K562 (cell line): ENCODE measurements around the gene OPA3. TPM values are rescaled to one million over a fixed set of nuclear protein-coding genes. Genes with fewer than 3 reads are reported as not detected.

ENCODE experiments used
- ATAC-seq: fragments of 200-7000 bp; cut with Tn5 transposase; 3 replicates; pipeline ENCODE4 v1.9.1; 2020; ENCODE audit warnings: moderate library complexity
- BruUV-seq: library from RNA; stranded (reverse); fragments of 400-500 nt; replicated peaks from 2 replicates; lab custom pipeline; 2021; lab: Mats Ljungman, UMichigan
- CTCF ChIA-PET: fragments of 300-600 bp; formaldehyde crosslinking; extraction: SDS; loops from one replicate; lab custom pipeline; 2021; ENCODE audit warnings: low intra/inter-chr PET ratio; lab: Yijun Ruan, JAX
- POLR2A ChIA-PET: fragments of 300-600, 350-650 bp; sonication (Branson Sonifier 250); formaldehyde crosslinking; extraction: SDS; loops from one replicate; lab custom pipeline; 2021; ENCODE audit warnings: antibody characterized with exemption, inconsistent platforms; lab: Yijun Ruan, JAX
- DNase-seq, 4 experiments: peaks; one replicate each; pipeline versions ENCODE4 v3.0.0 to v3.0.0-alpha.2; 2011 to 2018; ENCODE audit warnings: low spot score in 3 of 4, mixed read lengths in 3 of 4; ENCODE audit errors: extremely low read depth in 1 of 4
- FAIRE-seq: peaks from 2 replicates; lab custom pipeline; 2011; peaks lifted over from hg19 to GRCh38; lab: Jason Lieb, UNC
- H2AFZ ChIP-seq: 2 replicates; pipeline ENCODE4 v1.6.0; 2011; ENCODE audit warnings: low read depth, low read length, control low read depth, inconsistent platforms
- H3K27ac ChIP-seq: fragments of 200-600 bp; 3 replicates; pipeline ENCODE4 v1.8.0; 2011; ENCODE audit warnings: low read depth, mild to moderate bottlenecking, control low read depth, inconsistent platforms, low read length, moderate library complexity, mixed read lengths; ENCODE audit errors: extremely low read depth
- H3K27me3 ChIP-seq, 2 experiments: fragments of 300-600 bp in 1 of 2; 2 replicates in 1 of 2; 3 replicates in 1 of 2; pipeline versions ENCODE4 v1.6.0 to v1.8.0; 2011; ENCODE audit warnings: inconsistent platforms in 2 of 2, low read length in 2 of 2, mild to moderate bottlenecking in 1 of 2, mixed read lengths in 1 of 2, moderate library complexity in 1 of 2; ENCODE audit not compliant: control insufficient read depth in 2 of 2, insufficient read depth in 2 of 2
- H3K36me3 ChIP-seq: fragments of 300-600 bp; 3 replicates; pipeline ENCODE4 v1.8.0; 2011; ENCODE audit warnings: mild to moderate bottlenecking, low read length, inconsistent platforms; ENCODE audit not compliant: control insufficient read depth, insufficient read depth
- H3K4me1 ChIP-seq, 2 experiments: fragments of 200-600 bp in 1 of 2; replicated peaks in 1 of 2; 2 replicates in 1 of 2; 3 replicates in 1 of 2; pipeline versions ENCODE4 v1.5.1 to v1.8.0; 2011; ENCODE audit warnings: inconsistent platforms in 2 of 2, low read length in 2 of 2, mild to moderate bottlenecking in 1 of 2, mixed read lengths in 1 of 2, moderate library complexity in 1 of 2; ENCODE audit not compliant: control insufficient read depth in 2 of 2, insufficient read depth in 2 of 2
- H3K4me2 ChIP-seq: 2 replicates; pipeline ENCODE4 v1.6.1; 2011; ENCODE audit warnings: low read length, control low read depth, inconsistent platforms, mixed read lengths; ENCODE audit not compliant: insufficient read depth
- H3K4me3 ChIP-seq: fragments of 200-600 bp; sonication (generic), shearing (Covaris generic); 2 replicates; pipeline ENCODE4 v1.5.1; 2016; ENCODE audit warnings: control low read depth, inconsistent platforms
- H3K79me2 ChIP-seq: fragments of 200-600 bp; 3 replicates; pipeline ENCODE4 v1.8.0; 2011; ENCODE audit warnings: low read length, inconsistent platforms; ENCODE audit not compliant: control insufficient read depth, insufficient read depth
- H3K9ac ChIP-seq, 2 experiments: 2 replicates each; pipeline versions ENCODE4 v1.6.0 to v1.6.1; 2011; ENCODE audit warnings: low read depth in 2 of 2, low read length in 2 of 2, control low read depth in 1 of 2, inconsistent platforms in 1 of 2, mild to moderate bottlenecking in 1 of 2, mixed read lengths in 1 of 2; ENCODE audit not compliant: insufficient read depth in 1 of 2
- H3K9me1 ChIP-seq: one replicate; pipeline ENCODE4 v1.6.0; 2011; ENCODE audit warnings: inconsistent platforms, mild to moderate bottlenecking, low read length, moderate library complexity; ENCODE audit not compliant: control insufficient read depth, insufficient read depth
- H3K9me3 ChIP-seq: replicated peaks from 2 replicates; pipeline ENCODE4 v1.5.1; 2011; ENCODE audit warnings: low read depth, low read length, inconsistent platforms; ENCODE audit not compliant: control insufficient read depth, insufficient read depth
- H4K20me1 ChIP-seq: replicated peaks from 2 replicates; pipeline ENCODE4 v1.6.1; 2011; ENCODE audit warnings: low read length, inconsistent platforms, mixed read lengths; ENCODE audit not compliant: control insufficient read depth, insufficient read depth
- KDM1A ChIP-seq, 2 experiments: fragments of 450-650 bp; IDR thresholded peaks; 2 replicates each; pipeline ENCODE4 v1.6.1; 2016; ENCODE audit warnings: mild to moderate bottlenecking in 2 of 2
- PHF21A ChIP-seq: fragments of 450-650 bp; IDR thresholded peaks from 2 replicates; pipeline ENCODE4 v1.6.1; 2017; ENCODE audit warnings: low read depth, borderline replicate concordance
- SMARCA5 ChIP-seq: fragments of 450-650 bp; IDR thresholded peaks from 2 replicates; pipeline ENCODE4 v1.6.1; 2016
- TEAD1 ChIP-seq, 2 experiments: fragments of 450-650 bp in 1 of 2; sonication (generic) in 1 of 2; formaldehyde crosslinking; IDR thresholded peaks; 2 replicates each; pipeline versions ENCODE4 v1.4.0 to v1.8.0; 2020 to 2022; ENCODE audit warnings: mild to moderate bottlenecking in 2 of 2, missing genetic modification reagents in 1 of 2
- TFAM ChIP-seq: fragments of 250-450 bp; sonication (Bioruptor Pico); conservative IDR thresholded peaks from 2 replicates; pipeline ENCODE4 v1.5.0; 2021; ENCODE audit warnings: mild to moderate bottlenecking, moderate library complexity
- ZNF143 ChIP-seq: sonication (generic); formaldehyde crosslinking; IDR thresholded peaks from 2 replicates; pipeline ENCODE4 v1.9.0; 2022; ENCODE audit warnings: mild to moderate bottlenecking, missing genetic modification reagents
- ZNF311 ChIP-seq: fragments of 250-450 bp; sonication (Bioruptor Pico); IDR thresholded peaks from 2 replicates; pipeline ENCODE4 v1.4.0; 2020; ENCODE audit warnings: mild to moderate bottlenecking, moderate library complexity
- WGBS: fragments of 100-300 bp; shearing (Covaris generic); methylation state at CpG from one replicate; pipeline ENCODE4 v1.1.6; 2016; ENCODE audit warnings: low coverage, mixed read lengths; ENCODE audit not compliant: insufficient coverage; ENCODE audit errors: missing lambda C conversion rate; 5-methylcytosine and 5-hydroxymethylcytosine counted together
- in situ Hi-C: fragments of 300-500 bp; cut with MboI; formaldehyde crosslinking; loops from 4 replicates; pipeline ENCODE4 v1.15.0; 2018; ENCODE audit warnings: inconsistent platforms, mixed read lengths
- intact Hi-C: fragments of 100-400 bp; cut with micrococcal nuclease; formaldehyde crosslinking; loops from 2 replicates; pipeline ENCODE4 v1.14.2; 2022
- polyA plus RNA-seq, 8 experiments: library from polyadenylated mRNA; depleted of rRNA in 4 of 8; stranded (reverse) in 5 of 8; unstranded in 3 of 8; fragments of >200 nt; fragmentation: Nextera tagmentation in 2 of 8; fragmentation: Illumina TruSeq in 1 of 8; extraction: Ambion mirVana in 2 of 8; extraction: Trizol in 1 of 8; gene quantifications; 2 replicates each; pipeline versions ENCODE4 v1.2.1 to v1.2.3, GENCODE V29; 2011 to 2014; ENCODE audit warnings: inconsistent platforms in 1 of 8, missing spikeins in 1 of 8
- total RNA-seq, 7 experiments: library from RNA; depleted of rRNA in 6 of 7; stranded (reverse); fragments of >200 nt in 6 of 7; fragmentation: Illumina TruSeq in 2 of 7; extraction: Trizol in 2 of 7; gene quantifications; 2 replicates each; pipeline versions ENCODE4 v1.2.1 to v1.2.3, GENCODE V29; 2011 to 2021; ENCODE audit warnings: low replicate concordance in 1 of 7
- TF ChIP-seq, protein P1 (sequence below): sonication (generic); formaldehyde crosslinking; IDR thresholded peaks from 2 replicates; pipeline ENCODE4 v1.8.0; 2022; ENCODE audit warnings: mild to moderate bottlenecking, missing genetic modification reagents
- TF ChIP-seq, protein P2 (sequence below): sonication (generic); formaldehyde crosslinking; IDR thresholded peaks from 2 replicates; pipeline ENCODE4 v1.8.0; 2023; ENCODE audit warnings: missing genetic modification reagents, mild to moderate bottlenecking, borderline replicate concordance

OPA3 gene
- total and polyA plus RNA-seq, 9 of the 15 experiments (the other 6 are each of a cell fraction or from before 2014, with no cell fraction given) = 1.4 to 18.8 (median 9.0) TPM

DNA sequence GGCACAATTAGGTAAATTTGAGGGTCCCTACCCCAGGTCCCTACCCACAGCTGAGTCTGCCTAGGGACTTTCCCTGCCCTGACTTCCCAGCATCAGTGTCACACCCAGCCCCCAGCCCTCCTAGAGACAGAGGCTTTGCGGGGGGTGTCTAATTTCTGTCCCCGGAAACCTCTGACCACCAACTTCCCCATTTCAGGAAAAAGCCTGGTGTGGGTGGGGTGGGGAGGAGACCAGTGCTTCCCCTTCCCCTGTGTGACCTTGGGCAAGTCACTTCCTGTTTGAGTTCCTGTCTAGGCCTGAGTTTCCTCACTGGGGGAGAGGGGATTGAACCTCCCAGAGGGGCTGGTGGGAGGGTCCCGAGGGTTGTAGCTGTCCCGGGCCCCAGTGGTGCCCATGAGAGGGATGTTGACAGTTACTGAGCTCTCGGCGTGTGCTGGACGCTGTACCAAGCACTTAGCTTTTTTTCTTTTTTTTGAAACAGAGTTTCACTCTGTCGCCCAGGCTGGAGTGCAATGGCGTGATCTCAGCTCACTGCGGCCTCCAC is 69.4 kb downstream of the OPA3 start (continued):
- no peak for TF ChIP-seq TEAD1 (CRISPR knock-in tag; IDR thresholded peaks at IDR 0.05)

DNA sequence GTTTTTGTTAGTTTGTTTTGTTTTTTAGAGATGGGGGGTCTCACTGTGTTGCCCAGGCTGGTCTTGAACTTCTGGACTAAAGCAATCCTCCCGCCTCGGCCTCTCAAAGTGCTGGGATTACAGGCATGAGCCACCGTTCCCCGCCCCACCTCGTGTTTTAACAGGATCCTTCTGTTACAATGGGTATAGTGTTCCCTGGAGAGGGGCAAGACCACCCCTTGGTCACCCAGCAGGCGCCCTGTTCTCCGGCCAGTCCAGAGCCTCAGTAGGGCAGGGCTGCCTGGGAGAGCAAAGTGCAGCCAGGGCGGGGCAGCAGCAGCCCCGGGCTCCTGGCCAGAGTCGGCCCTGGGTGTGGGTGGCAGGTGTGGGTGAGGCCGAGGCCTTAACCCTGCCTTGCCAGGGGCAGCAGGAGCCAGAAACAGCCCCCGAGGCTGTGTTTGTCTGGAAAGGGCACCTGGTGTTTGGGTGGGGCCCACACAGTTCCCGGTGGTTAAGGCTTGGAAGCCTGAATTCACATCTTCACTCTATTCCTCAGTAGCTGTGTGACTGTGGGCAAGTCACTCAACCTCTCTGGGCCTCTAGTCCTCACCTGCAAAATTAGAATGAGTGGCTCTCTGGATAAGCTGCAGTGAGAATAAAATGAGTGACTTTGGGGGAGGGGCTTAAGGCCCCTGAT is 70.1 kb downstream of the OPA3 start:
- Histone ChIP-seq H3K79me2 (peaks cover 78% of the 10 kb centered on the region), H3K4me3 (no peak overlapping the region), H4K20me1 (peaks cover 5% of the 10 kb centered on the region; the same call in 1 of the 2 replicates), H2AFZ (no peak overlapping the region), H3K36me3 (peaks cover 91% of the 10 kb centered on the region), H3K27me3 (no peaks in the 10 kb centered on the region), H3K4me1 (peaks cover 50 to 51% of the 10 kb centered on the region in 2 experiments), H3K9ac (peak overlapping the region; percentile 29 to 78), H3K27ac (peak overlapping the region; percentile 73), H3K9me3 (no peaks in the 10 kb centered on the region), H3K4me2 (peak overlapping the region; percentile 50; the same call in 1 of the 2 replicates), H3K9me1 (no peaks in the 10 kb centered on the region)
- ATAC-seq (peak; percentile 29), FAIRE-seq (no peak), DNase-seq (peak in 2 of 4 experiments; percentile 23 to 26)
- CTCF ChIA-PET = no interaction called here
- POLR2A ChIA-PET = interaction anchor here (0.6 to 1.6 kb wide), 6 partner anchors 10 to 184 kb away, joined by 3 to 8 read pairs (median 3); no protein-coding TSS in a partner anchor
- in situ Hi-C loops = no loop called here
- intact Hi-C loops = no loop called here
- 53% methylated on average over 12 of the region's 13 CpGs for WGBS
- BruUV-seq = no TSS peak
- peak; percentile 94 for TF ChIP-seq SMARCA5
- no peak for TF ChIP-seq TFAM (CRISPR knock-in tag)
- TF ChIP-seq, protein P1, sequence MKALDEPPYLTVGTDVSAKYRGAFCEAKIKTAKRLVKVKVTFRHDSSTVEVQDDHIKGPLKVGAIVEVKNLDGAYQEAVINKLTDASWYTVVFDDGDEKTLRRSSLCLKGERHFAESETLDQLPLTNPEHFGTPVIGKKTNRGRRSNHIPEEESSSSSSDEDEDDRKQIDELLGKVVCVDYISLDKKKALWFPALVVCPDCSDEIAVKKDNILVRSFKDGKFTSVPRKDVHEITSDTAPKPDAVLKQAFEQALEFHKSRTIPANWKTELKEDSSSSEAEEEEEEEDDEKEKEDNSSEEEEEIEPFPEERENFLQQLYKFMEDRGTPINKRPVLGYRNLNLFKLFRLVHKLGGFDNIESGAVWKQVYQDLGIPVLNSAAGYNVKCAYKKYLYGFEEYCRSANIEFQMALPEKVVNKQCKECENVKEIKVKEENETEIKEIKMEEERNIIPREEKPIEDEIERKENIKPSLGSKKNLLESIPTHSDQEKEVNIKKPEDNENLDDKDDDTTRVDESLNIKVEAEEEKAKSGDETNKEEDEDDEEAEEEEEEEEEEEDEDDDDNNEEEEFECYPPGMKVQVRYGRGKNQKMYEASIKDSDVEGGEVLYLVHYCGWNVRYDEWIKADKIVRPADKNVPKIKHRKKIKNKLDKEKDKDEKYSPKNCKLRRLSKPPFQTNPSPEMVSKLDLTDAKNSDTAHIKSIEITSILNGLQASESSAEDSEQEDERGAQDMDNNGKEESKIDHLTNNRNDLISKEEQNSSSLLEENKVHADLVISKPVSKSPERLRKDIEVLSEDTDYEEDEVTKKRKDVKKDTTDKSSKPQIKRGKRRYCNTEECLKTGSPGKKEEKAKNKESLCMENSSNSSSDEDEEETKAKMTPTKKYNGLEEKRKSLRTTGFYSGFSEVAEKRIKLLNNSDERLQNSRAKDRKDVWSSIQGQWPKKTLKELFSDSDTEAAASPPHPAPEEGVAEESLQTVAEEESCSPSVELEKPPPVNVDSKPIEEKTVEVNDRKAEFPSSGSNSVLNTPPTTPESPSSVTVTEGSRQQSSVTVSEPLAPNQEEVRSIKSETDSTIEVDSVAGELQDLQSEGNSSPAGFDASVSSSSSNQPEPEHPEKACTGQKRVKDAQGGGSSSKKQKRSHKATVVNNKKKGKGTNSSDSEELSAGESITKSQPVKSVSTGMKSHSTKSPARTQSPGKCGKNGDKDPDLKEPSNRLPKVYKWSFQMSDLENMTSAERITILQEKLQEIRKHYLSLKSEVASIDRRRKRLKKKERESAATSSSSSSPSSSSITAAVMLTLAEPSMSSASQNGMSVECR = 0 out of 2 replicates have a peak, but pooled peaks have one; percentile 21
- TF ChIP-seq KDM1A (IDR thresholded peaks at IDR 0.05) = peak; percentile 59 to 76; a peak in 2 of 4 replicates
- 0 out of 2 replicates have a peak, but pooled peaks have one; percentile 28 for TF ChIP-seq ZNF311 (CRISPR knock-in tag)
- no peak for TF ChIP-seq PHF21A
- TF ChIP-seq ZNF143 = peak; percentile 22; the same call in 1 of the 2 replicates
- TF ChIP-seq, protein P2, sequence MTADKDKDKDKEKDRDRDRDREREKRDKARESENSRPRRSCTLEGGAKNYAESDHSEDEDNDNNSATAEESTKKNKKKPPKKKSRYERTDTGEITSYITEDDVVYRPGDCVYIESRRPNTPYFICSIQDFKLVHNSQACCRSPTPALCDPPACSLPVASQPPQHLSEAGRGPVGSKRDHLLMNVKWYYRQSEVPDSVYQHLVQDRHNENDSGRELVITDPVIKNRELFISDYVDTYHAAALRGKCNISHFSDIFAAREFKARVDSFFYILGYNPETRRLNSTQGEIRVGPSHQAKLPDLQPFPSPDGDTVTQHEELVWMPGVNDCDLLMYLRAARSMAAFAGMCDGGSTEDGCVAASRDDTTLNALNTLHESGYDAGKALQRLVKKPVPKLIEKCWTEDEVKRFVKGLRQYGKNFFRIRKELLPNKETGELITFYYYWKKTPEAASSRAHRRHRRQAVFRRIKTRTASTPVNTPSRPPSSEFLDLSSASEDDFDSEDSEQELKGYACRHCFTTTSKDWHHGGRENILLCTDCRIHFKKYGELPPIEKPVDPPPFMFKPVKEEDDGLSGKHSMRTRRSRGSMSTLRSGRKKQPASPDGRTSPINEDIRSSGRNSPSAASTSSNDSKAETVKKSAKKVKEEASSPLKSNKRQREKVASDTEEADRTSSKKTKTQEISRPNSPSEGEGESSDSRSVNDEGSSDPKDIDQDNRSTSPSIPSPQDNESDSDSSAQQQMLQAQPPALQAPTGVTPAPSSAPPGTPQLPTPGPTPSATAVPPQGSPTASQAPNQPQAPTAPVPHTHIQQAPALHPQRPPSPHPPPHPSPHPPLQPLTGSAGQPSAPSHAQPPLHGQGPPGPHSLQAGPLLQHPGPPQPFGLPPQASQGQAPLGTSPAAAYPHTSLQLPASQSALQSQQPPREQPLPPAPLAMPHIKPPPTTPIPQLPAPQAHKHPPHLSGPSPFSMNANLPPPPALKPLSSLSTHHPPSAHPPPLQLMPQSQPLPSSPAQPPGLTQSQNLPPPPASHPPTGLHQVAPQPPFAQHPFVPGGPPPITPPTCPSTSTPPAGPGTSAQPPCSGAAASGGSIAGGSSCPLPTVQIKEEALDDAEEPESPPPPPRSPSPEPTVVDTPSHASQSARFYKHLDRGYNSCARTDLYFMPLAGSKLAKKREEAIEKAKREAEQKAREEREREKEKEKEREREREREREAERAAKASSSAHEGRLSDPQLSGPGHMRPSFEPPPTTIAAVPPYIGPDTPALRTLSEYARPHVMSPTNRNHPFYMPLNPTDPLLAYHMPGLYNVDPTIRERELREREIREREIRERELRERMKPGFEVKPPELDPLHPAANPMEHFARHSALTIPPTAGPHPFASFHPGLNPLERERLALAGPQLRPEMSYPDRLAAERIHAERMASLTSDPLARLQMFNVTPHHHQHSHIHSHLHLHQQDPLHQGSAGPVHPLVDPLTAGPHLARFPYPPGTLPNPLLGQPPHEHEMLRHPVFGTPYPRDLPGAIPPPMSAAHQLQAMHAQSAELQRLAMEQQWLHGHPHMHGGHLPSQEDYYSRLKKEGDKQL (CRISPR knock-in tag) = no peak
